ENCODE measurements around the gene TLCD5.
A peak's percentile ranks its signal among the peaks of the same experiment; 100 is the strongest.

Gene TLCD5

DNA sequence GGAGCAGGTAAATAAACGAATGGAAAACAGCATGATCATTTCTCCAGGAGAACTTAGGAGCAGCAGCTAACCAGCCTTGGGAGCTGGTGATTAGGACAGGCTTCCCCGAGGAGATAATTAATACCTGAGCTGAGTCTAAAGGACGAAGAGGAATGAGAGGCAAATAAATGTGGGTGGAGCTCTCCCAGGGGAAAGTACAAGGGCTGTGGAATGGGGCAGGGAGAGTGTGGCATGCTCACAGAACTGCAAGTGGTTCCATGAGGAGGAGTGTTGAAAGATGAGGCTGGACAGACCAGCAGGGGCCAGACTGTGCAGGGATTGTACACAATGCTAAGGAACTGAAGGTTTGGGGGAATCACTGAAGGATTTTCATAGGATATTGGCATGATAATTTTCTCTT is 14.2 kb upstream of the TLCD5 start:
- no peak for DNase-seq

DNA sequence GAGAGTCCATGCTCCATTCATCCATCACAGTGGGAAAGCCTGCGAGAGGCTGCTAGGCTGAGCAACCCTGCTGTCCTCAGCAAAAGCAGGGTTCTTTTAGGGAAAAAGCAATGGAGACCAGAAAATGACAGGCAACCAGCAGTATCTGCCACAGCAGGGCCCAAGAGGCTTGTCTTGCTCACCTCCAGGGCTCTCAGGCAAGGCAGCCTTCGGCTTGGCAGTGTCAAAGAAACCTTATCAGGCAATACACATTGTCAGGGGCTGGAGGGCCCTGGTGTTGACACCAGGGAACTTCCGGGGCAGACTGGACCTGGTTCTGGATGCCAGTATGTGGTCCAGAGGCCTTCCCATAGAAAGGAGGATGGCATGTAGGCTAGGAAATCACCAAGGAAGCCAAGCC is 10.2 kb upstream of the TLCD5 start:
- DNase-seq, result no peak

DNA sequence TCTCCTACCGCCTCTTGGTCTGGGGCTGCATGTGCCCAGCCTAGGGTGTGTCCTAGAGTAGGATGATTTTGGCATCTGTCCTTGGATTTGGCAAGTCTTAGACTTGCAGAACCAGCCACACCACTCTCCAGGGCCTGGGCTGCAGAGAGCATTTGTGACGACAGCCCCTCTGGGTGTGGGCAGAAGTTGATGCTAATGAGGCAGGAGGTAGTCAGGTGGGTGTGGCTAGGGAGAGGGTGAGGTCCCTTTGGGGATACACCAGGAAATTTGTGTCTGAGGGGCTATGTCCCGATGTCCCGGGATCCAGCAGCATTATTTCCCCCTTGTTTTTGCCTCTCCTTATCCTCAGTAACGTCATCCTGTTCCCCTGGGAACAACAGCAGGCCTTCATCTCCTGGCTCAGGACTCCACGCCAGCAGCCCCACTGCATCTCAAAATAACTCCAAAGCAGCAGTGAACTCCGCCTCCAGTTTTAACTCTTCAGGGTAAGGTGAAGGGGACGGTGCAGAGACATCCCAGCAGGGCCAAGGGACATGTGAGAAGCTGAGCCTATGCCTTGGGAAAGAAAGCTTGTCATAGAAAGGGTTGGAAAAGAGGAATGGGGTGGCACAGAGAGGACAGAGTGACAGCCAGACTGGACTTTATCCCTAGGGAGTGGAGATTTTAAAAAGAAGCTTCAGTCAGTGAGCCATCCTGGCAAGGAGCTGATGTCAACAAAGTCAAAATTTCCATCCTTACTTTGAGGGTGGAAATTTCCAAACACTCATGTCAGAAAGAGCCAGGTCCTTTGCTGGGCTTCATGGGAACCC is 8.0 kb upstream of the TLCD5 start:
- DNase-seq, result no peak

- no peak for DNase-seq
Observed at GRCh38 chr11:120317689-120318480, 7.2 kb upstream of the TLCD5 start.

DNA sequence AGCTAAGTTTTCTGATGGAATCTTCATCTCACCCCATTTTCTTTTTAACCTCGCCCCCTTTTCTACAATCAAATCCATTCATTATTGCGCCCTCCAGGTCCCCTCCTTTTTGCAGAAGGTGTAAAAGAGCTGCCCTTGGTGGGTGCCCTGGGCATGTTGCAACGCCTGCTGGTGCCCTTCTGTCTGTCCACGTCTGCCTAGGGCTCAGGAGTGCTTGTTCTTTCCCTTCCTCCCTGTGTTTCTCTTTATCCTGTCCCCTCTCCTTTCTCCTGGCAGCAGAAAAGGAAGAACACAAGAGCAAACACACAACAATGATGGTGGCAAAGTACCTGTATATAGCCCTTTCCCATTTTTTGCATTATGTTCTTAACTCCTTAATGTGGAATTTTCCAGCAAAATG is 6.2 kb upstream of the TLCD5 start:
- DNase-seq, result no peak

DNA sequence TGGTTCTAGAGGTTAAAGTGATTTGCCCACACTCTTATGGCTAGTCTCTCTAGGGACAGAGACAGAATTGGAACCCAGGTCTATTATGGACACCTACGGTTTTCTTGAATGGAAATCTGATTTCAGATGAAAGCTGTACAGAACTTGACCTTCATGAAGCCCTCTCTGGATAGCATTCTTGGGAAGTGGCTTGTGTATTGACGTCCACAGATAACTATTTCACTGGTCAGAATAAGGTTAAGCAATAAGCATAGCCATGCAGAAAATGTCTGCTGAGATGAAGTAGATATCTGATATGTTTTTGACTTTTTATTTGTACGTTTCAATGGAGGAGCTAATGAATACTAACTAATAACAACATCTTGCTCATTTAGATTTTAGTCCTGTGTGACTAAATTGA is 1.1 kb downstream of the TLCD5 start:
- no peak for DNase-seq

DNA sequence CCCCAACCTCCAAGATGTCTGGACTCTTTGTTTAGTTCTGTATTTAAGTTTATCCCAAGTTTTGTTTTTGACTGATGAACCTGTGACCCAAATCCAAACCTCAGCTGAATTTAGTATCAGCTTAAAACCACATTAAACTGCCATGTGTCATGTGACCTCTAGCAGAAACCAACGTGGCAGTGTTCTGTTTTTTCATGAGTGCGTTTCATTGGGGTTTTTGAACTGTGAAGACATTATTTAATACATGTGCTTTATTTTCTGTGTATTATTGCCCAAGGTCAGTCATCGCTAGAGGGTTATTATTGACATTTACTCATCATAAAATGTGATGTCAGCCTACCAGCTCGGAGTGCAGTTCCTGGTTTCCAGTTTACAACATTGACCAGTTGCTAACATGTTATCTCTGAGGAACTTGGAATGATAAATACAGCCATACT is 1.8 kb downstream of the TLCD5 start:
- DNase-seq, result no peak

GRCh38 chr11:120327311-120327710 is 2.2 kb downstream of the TLCD5 start:
- DNase-seq, result no peak

GRCh38 chr11:120329556-120329955 is 4.5 kb downstream of the TLCD5 start:
- no peak for DNase-seq

DNA sequence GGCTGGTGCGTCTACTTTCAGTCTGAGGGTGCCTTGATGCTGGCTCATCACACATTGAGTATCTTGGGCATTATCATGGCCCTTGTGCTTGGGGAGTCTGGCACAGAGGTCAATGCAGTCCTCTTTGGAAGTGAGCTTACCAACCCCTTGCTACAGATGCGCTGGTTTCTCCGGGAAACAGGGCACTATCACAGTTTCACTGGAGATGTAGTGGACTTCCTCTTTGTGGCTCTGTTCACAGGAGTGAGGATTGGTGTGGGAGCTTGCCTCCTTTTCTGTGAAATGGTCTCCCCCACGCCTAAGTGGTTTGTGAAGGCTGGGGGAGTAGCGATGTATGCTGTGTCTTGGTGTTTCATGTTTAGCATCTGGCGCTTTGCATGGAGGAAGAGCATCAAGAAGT is 4.9 kb downstream of the TLCD5 start:
- no peak for DNase-seq

DNA sequence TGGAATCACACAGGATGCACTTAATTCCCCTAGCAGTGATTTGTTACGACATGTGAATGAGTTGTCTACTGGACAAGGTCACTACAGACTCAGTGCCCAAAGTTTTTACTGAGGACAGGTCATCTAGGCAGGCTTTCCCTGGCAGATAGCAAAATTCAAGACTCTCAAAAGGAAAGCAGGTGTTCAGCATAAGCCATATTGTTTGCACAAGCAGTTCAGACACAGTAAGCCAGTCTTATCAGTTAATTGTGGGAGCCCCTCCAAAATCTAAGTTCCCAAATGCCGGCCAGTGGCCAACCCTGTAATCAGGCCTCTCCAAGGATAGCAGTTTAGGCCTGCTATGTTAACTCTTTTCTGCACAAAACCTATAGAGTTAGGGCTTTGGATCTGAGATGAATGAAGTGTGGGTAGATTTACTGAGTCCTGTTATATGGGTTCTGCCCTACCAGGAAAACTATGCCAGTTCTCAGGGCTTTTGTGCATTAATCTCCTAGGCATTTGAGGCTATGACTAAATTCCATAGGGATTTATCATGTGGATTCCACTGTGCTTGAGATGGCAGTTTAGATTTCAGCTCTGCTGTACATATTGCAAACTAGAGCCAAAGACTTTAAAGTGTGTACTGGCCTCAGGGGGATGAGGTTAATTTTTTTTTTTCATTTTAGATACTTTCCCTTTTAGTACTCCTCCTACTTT is 6.3 kb downstream of the TLCD5 start:
- peak; percentile 40 for DNase-seq

DNA sequence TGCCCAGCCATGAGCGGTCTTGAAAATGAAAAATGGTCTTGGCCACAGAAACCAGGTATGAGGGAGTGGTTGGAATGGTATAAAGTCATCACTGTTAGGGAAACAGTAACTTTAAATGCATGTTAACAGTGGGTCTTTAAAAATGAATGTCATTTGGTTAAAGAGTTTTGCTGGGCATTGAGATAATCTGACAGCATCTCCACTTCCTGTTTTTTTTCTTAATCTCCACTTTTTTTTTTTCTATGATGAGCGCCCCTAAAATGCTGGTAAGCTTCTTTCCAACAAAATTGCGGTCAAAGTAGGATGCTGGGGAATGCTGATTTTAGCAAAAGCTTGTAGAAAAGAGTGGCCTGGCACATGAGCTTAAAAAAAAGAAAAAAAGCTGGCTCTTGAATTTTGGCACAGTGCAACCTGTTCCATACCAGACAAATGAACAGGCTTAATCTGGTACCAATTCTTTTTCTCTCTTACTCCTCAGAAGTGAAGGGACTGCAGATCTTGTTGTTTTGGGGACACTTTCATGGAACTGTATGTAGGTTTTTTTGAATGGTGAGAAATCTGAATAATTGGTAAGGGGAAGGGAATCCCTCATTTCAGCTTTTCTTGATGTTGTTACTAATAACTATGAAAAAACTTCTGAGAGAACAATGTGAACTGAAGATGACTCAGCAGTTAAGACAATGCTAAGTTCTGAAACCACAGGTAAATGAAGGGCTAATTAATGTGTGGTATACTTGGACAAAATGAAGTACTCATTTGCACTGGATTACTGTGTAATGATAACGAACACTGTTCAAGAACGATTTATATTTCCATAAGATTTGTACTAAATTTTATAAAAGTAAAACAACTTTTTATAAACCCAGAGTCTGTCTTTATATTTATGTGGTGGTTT is 8.0 kb downstream of the TLCD5 start:
- DNase-seq, result no peak

DNA sequence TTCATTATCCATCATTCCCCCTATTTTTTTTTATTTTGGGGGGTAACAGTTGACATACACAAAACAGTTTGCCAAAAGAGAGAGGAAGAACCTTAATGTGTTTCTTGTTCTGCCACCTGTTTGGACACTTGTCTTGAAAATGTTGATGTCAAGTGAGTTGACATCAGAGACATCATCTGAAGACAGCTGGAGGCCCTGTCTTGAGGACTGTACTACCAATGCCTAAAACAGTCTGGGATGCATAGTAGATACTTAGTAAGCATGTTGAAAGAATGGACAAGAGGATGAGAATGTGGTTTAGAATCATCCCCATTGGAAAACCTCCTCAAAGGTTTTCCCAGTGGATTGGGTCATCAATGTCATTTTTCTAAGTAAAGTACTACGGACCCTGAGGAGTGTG is 8.7 kb downstream of the TLCD5 start:
- DNase-seq, result no peak

DNA sequence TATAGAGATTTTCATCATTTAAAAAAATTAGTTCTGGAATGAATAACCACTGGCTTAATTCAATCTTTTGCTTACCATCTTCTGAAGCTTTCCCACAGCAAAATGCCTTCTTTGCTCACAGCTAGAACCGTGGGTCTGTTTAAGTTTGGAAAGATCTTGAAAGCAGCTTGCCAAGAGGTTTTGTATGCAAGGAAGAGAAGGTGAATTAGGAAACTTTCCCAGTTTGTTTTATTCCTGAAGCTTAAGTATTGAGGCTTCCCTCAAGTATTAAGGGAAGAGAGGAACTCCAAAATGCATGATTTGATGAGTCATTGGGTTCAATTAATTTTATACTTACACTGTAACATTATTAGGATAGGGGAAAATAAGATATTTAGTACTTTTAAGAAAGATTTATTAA is 9.2 kb downstream of the TLCD5 start:
- no peak for DNase-seq

DNA sequence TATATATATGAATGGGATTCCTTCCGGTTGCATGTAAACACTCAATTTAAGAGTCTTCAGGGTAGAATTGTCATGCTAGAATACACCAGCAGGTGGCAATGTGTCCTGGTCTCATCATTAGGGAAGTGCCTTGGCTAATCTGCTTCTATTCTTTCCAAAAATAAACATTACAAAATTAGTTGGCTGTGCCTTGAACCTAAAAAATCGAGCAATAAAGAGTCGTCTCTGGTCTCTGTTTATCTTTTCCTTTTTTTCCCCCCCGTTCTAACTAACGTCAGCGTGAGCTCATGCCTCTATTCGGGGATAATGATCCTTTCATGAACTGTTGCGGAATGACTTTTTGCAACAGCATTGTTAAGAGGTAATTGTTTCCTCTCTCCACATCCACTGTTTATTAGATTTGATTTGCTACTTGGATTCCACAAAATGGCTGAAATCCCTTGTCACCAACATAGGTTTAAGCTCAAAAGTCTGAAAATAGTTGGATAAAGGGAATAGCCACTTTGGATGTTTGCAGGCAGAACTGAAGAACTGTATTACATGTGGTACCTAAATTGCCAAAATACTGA is 9.9 kb downstream of the TLCD5 start:
- DNase-seq, result peak; percentile 95

DNA sequence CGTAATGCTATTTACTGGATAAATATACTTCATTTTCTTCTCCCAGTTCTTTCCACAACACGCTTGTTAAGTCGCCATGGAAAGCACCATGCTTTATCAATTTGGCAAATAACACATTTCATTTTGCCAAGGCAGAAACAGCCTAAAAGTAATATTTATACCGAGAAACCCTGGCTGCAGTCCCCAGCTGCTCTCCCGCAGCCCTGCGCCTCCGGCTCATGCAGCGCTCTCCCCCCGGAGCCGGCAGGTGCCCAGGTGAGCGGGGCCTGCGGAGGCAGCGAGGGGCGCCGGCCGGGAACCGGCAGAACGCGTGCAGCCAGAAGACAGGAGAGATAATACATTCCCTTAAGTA is 10.4 kb downstream of the TLCD5 start:
- peak; percentile 79 for DNase-seq

GRCh38 chr11:120335908-120336640 is 11.0 kb downstream of the TLCD5 start, which contains the start of gene ARHGEF12:
Gene ARHGEF12, plus strand, starts transcription at chr11:120336413. Its CDS starts 831 bp downstream, at chr11:120337244.
- peak; percentile 98 for DNase-seq

DNA sequence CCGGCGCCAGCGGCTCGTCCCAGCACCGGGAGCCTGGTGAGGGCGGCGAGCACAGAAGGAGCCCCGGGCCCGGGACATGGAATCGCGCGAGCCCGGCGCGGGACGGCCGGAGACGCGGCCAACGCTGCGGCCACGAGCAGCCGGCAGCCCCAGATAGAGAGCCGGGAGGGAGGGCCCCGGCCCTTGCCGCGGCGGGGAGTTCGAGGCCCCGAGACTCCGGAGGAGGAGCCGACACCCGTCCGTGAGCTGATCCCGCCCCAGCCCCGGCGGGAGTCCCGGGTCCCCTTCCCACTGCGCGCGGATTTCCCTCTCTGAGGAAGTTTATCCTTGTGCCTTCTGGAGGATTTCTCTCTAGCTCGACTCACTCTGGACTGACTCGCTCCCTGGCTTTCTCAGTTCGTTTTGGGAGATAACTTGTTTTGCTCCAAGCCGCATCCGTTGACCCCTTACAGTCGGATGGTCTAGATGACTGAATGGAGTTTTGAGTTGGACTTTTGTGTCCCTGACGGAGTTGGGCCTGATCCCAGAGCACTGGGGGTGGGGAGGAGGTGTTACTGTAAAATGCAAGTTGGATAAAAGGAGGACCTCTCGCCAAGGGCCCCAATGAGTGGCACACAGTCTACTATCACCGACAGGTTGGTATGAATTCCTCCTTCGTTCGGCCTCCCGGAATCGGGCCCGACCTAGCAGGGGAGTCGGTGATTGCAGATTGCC is 11.7 kb downstream of the TLCD5 start:
- peak; percentile 82 for DNase-seq

DNA sequence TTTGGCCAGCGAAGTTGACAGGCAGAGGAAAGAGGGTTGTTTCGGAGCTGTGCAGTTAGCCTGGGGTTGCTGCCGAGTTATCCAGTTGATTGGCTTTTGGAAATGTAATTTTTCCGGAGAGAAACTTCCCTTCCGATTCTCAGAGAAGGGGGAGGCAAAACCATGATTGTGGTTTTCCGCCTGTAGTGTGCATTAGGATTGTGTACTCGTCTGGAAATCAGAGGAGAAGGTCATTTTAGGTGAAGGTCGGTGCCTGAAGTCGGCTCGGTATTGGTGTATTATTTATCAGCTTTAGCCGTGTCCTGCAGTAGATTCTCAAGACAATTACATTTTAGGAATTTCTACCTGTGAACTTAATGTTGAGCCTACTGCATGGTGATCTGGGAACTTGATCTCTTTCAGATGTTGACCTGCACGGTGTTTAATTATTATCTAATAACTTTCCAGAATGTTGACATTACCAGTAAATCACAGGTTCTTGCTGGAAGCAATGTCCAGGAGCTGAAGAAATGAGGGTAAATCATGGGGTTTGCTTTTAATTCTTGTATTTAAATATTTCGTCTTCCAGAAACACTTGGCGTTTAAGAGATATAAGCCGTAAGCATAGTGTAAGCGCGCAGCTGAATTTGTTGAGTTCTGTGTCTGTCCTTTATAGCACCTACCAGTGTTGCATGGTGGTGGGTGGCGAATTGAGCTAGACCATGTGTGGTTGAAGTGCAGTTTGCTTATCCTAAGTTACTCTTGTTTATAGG is 12.4 kb downstream of the TLCD5 start:
- peak; percentile 69 for DNase-seq
